Amniotic epithelial cell (primary cell): ENCODE data around the gene ANKAR.
"Not testable (repeated sequence)": the region's sequence is repeated elsewhere in the genome, so short reads cannot be mapped to it uniquely, and the experiment has no call there.

ENCODE experiments used
- DNase-seq: peaks from one replicate; pipeline ENCODE4 v3.0.0-alpha.2; 2010; ENCODE audit warnings: low read depth

The ANKAR gene

DNA sequence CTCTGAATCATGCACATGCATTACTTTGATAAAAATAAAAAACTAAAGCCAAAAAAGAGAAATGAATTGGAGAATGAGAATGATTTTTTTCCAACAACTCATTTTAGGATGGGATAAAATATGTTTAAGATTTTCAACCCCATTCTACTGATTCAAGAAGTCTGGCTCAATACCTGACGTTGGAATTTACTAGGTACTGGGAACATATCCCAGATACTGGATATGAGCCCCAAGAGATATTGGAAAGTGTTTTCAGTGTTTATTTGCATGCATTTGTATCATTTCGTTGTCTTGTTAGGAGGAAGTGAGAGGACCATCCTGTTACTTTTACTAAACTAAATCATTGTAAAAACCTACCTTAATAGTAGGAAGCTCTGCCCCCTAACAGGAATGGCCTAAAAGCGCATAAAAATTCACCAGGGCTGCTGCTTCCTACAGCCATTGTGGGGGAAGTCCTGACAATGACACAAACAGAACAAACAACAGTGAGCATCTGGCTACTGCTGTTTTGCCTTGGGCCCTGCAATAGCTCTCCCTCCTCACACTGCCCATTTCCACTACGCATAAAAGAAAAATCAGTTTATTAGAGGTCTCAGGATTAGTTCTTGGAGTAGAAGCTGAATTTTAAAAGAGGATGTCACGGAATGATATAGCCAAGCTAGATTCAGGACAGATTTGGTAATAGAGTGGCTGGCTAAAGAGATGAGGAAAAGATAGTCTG, 35.2 kb downstream of the ANKAR start:
- DNase-seq, result no peak

DNA sequence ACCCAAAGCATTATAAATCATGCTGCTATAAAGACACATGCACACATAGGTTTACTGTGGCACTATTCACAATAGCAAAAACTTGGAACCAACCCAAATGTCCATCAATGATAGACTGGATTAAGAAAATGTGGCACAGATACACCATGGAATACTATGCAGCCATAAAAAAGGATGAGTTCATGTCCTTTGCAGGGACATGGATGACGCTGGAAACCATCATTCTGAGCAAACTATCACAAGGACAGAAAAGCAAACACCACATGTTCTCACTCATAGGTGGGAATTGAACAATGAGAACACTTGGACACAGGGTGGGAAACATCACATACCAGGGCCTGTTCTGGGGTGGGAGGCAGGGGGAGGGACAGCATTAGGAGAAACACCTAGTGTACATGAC, 43.1 kb downstream of the ANKAR start:
- not testable (repeated sequence) for DNase-seq

- peak; percentile 30 for DNase-seq
These were observed 45.1 kb downstream of the ANKAR start for GRCh38 chr2:189719571-189719970.

- DNase-seq, result no peak
These were observed 48.7 kb downstream of the ANKAR start for GRCh38 chr2:189723192-189723591.
